ENCODE data around the gene SLC44A5.

DNA sequence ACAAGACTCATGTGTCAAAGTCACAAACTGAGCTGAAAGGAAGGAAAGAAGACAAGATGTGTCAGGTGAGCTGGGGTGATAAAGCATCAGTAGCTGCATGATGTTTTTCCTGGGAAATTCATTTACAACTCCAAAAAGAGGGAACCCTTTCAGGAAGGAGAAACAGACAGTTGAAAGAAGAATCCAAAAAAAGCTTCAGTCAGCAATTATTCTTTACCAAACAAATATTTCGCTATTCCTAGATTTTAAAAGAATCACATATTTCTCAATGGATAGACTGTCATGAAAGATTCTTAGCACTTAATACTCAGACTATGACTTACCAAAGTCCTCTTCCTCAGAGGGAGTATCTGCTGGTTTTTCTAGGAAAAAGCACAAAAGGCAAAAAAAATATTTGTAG, 214.7 kb downstream of the SLC44A5 start:
- no peak for TF ChIP-seq POLR2AphosphoS5 (IDR thresholded peaks at IDR 0.05; ENCODE audit: borderline replicate concordance, low read depth, low read length)
- TF ChIP-seq EZH2 (IDR thresholded peaks at IDR 0.05) = no peak

All from SK-N-MC (cell line).